Neural progenitor cell (in vitro differentiated cells): ENCODE data around the gene MAPK1. TPM values are rescaled to one million over a fixed set of nuclear protein-coding genes. Genes with fewer than 3 reads are reported as not detected.
"Not testable (repeated sequence)": the region's sequence is repeated elsewhere in the genome, so short reads cannot be mapped to it uniquely, and the experiment has no call there.

Experiments used
- DNase-seq: peaks from one replicate; pipeline ENCODE4 v3.0.0-alpha.2; 2016; ENCODE audit warnings: low spot score
- H2AFZ ChIP-seq: fragments of 200-600 bp; sonication (generic); replicated peaks from 2 replicates; pipeline ENCODE4 v1.6.1; 2016; ENCODE audit warnings: antibody characterized with exemption
- H3F3A ChIP-seq: fragments of 200-600 bp; sonication (generic); 2 replicates; pipeline ENCODE4 v1.6.1; 2016; ENCODE audit warnings: antibody characterized with exemption, low read depth
- H3K27ac ChIP-seq: fragments of 200-600 bp; sonication (generic); 2 replicates; pipeline ENCODE4 v1.5.1; 2016; ENCODE audit warnings: mild to moderate bottlenecking
- H3K27me3 ChIP-seq: fragments of 200-600 bp; sonication (generic); 2 replicates; pipeline ENCODE4 v1.6.1; 2016; ENCODE audit warnings: mild to moderate bottlenecking, moderate library complexity
- H3K36me3 ChIP-seq: fragments of 200-600 bp; sonication (generic); 2 replicates; pipeline ENCODE4 v1.5.1; 2016
- H3K4me1 ChIP-seq: fragments of 200-600 bp; sonication (generic); 2 replicates; pipeline ENCODE4 v1.6.1; 2016; ENCODE audit warnings: mixed run types
- H3K4me2 ChIP-seq: fragments of 200-600 bp; sonication (generic); 2 replicates; pipeline ENCODE4 v1.6.1; 2016
- H3K4me3 ChIP-seq: fragments of 200-600 bp; sonication (generic); 2 replicates; pipeline ENCODE4 v1.5.1; 2016
- H3K79me2 ChIP-seq: fragments of 200-600 bp; sonication (generic); 2 replicates; pipeline ENCODE4 v1.6.1; 2016; ENCODE audit warnings: low read depth
- H3K9ac ChIP-seq: fragments of 200-600 bp; sonication (generic); 2 replicates; pipeline ENCODE4 v1.6.1; 2016
- H3K9me3 ChIP-seq: fragments of 200-600 bp; sonication (generic); 2 replicates; pipeline ENCODE4 v1.5.1; 2016; ENCODE audit warnings: low read depth
- H4K20me1 ChIP-seq: fragments of 200-600 bp; sonication (generic); 2 replicates; pipeline ENCODE4 v1.6.1; 2016; ENCODE audit warnings: low read depth
- H3K27ac Mint-ChIP-seq: 3 replicates; pipeline ENCODE4 v1.8.0; 2021; ENCODE audit warnings: mixed read lengths
- H3K27me3 Mint-ChIP-seq: 2 replicates; pipeline ENCODE4 v1.8.0; 2022; ENCODE audit warnings: low read depth, mild to moderate bottlenecking, inconsistent platforms, moderate library complexity, mixed read lengths; ENCODE audit not compliant: insufficient read depth
- H3K36me3 Mint-ChIP-seq: 3 replicates; pipeline ENCODE4 v1.8.0; 2021; ENCODE audit warnings: mixed read lengths
- H3K4me1 Mint-ChIP-seq: 3 replicates; pipeline ENCODE4 v1.8.0; 2021; ENCODE audit warnings: mixed read lengths
- H3K4me3 Mint-ChIP-seq: 3 replicates; pipeline ENCODE4 v1.8.0; 2021; ENCODE audit warnings: mild to moderate bottlenecking, moderate library complexity, mixed read lengths
- H3K9me3 Mint-ChIP-seq: 3 replicates; pipeline ENCODE4 v1.8.0; 2020; ENCODE audit warnings: mixed read lengths
- CTCF ChIP-seq: fragments of 200-600 bp; sonication (generic); IDR thresholded peaks from 2 replicates; pipeline ENCODE4 v1.5.1; 2017; ENCODE audit warnings: antibody characterized with exemption, mild to moderate bottlenecking
- EZH2 ChIP-seq: fragments of 200-600 bp; sonication (generic); IDR thresholded peaks from 2 replicates; pipeline ENCODE4 v1.6.1; 2017; ENCODE audit warnings: antibody characterized with exemption, mild to moderate bottlenecking, moderate library complexity
- EZH2phosphoT487 ChIP-seq: fragments of 200-600 bp; sonication (generic); IDR thresholded peaks from 2 replicates; pipeline ENCODE4 v1.6.1; 2017; ENCODE audit warnings: antibody characterized with exemption
- total RNA-seq: library from RNA; depleted of rRNA; stranded (reverse); fragments of >200 nt; gene quantifications from 2 replicates; pipeline ENCODE4 v1.2.3, GENCODE V29; 2015; ENCODE audit warnings: low replicate concordance

Gene MAPK1
- 44.7 and 61.4 TPM in 2 replicates for total RNA-seq

GRCh38 chr22:21867528-21868266, at the start of gene MAPK1:
Gene MAPK1, minus strand, starts transcription at chr22:21867645. Its CDS starts 205 bp downstream, at chr22:21867440.
- H3K27ac Mint-ChIP-seq: peak within 1 kb of the TSS; percentile 88
- Histone ChIP-seq H3K27me3 (no peaks in the 10 kb centered on the region), H4K20me1 (peaks cover 43% of the 10 kb centered on the region), H3K9ac (peak within 1 kb of the TSS; percentile 55), H3F3A (peaks cover 14% of the 10 kb centered on the region), H3K27ac (no peak within 1 kb of the TSS), H3K4me1 (peaks cover 31% of the 10 kb centered on the region), H3K36me3 (no peaks in the 10 kb centered on the region), H3K4me2 (peak within 1 kb of the TSS; percentile 97), H2AFZ (peak within 1 kb of the TSS; percentile 96), H3K9me3 (no peaks in the 10 kb centered on the region), H3K79me2 (peaks cover 44% of the 10 kb centered on the region), H3K4me3 (peak within 1 kb of the TSS; percentile 98)
- peaks cover 35% of the 10 kb centered on the region for H3K4me1 Mint-ChIP-seq
- no peak for TF ChIP-seq EZH2phosphoT487
- TF ChIP-seq CTCF: peak; percentile 53
- peaks cover 3% of the 10 kb centered on the region for H3K27me3 Mint-ChIP-seq
- H3K4me3 Mint-ChIP-seq: peak within 1 kb of the TSS; percentile 100
- peak; percentile 94 for DNase-seq
- no peaks in the 10 kb centered on the region for H3K9me3 Mint-ChIP-seq
- peaks cover 9% of the 10 kb centered on the region for H3K36me3 Mint-ChIP-seq

DNA sequence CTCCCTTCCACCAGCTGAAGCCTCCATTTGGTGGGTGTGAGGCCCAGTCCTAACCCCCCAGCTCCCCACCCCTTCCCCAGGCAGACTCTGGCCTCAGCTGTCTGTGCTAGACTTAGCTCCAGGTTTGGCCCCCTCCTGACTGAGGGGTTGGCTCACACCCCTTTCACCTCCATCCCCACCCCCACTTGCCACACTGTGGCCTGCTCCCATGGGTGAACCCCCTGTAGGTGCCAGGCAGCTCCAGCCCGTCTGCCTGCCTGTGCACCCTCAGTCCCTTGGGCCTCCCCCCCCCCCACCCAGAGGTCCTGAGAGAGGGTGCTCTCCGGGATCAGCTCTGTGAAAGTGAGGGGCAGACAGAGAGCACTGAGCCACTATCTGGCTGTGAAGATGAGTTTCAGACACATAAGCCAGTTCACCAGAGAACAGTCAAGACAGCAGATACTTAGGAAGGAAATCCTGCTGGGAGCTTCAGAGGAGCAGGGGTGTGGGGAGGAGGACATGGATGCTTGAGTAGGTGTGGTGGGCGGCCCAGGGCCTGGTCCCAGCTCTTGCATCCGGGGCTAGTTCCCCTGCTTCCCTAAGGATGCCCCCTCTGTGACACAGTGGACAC, 49.0 kb upstream of the MAPK1 start:
- Histone ChIP-seq H3K4me1 (peaks cover 37% of the 10 kb centered on the region), H3K27me3 (no peaks in the 10 kb centered on the region), H3K4me2 (no peak overlapping the region), H3K79me2 (no peaks in the 10 kb centered on the region), H3K36me3 (no peaks in the 10 kb centered on the region), H4K20me1 (peaks cover 11% of the 10 kb centered on the region), H3K9ac (no peak overlapping the region), H2AFZ (no peak overlapping the region), H3K27ac (no peak overlapping the region), H3F3A (peaks cover 30% of the 10 kb centered on the region), H3K9me3 (no peaks in the 10 kb centered on the region), H3K4me3 (no peak overlapping the region)
- no peak overlapping the region for H3K27ac Mint-ChIP-seq
- peak overlapping the region; percentile 50 for H3K4me3 Mint-ChIP-seq
- TF ChIP-seq EZH2phosphoT487: no peak
- TF ChIP-seq EZH2: no peak
- TF ChIP-seq CTCF: no peak
- H3K9me3 Mint-ChIP-seq: no peaks in the 10 kb centered on the region
- H3K4me1 Mint-ChIP-seq: peaks cover 17% of the 10 kb centered on the region
- DNase-seq: no peak
- H3K27me3 Mint-ChIP-seq: peaks cover 4% of the 10 kb centered on the region
- H3K36me3 Mint-ChIP-seq: no peaks in the 10 kb centered on the region

DNA sequence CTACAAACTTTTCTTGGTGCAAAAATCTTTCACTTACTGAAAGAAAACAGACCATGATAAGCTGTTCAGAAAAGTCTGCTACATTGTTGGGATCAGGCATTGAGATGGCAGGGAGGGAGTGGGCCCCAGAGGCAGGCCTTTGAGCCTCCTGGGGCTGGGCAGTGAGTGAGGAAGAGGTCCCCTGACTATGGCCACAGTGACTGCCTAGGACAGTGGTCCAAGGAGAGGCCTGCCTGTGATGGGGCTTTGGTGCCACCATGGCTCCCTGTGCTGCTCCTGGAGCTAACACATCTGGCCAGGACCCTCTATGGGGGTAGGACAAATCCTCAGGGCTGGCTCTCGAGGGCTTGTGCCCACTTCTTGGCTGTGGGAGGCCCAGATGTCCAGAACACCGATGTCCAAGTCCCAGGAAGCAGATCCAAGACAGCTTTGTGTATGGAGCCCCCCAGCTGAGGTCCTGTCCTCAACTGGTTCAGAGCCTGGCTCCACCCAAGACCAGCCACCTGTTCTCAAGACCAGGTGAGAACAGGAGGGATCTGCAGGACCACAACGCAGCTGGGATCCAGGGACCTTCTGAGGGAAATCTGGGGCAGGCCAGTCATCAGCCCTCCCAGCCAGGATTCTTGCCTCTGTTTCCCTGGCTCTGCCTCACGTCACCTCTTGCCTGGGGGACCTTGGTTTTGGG, 48.3 kb upstream of the MAPK1 start:
- Mint-ChIP-seq H3K4me3 (no peak overlapping the region), H3K9me3 (no peaks in the 10 kb centered on the region), H3K36me3 (no peaks in the 10 kb centered on the region), H3K4me1 (peaks cover 15% of the 10 kb centered on the region), H3K27me3 (peaks cover 4% of the 10 kb centered on the region), H3K27ac (no peak overlapping the region)
- H4K20me1 ChIP-seq: peaks cover 8% of the 10 kb centered on the region
- peaks cover 31% of the 10 kb centered on the region for H3K4me1 ChIP-seq
- H3K4me2 ChIP-seq: no peak overlapping the region
- no peaks in the 10 kb centered on the region for H3K9me3 ChIP-seq
- TF ChIP-seq EZH2phosphoT487: no peak
- no peak for TF ChIP-seq EZH2
- no peak for TF ChIP-seq CTCF
- no peaks in the 10 kb centered on the region for H3K27me3 ChIP-seq
- no peak overlapping the region for H3K27ac ChIP-seq
- no peaks in the 10 kb centered on the region for H3K79me2 ChIP-seq
- no peak overlapping the region for H3K4me3 ChIP-seq
- no peak overlapping the region for H2AFZ ChIP-seq
- DNase-seq: no peak
- no peaks in the 10 kb centered on the region for H3K36me3 ChIP-seq
- no peak overlapping the region for H3K9ac ChIP-seq
- H3F3A ChIP-seq: peaks cover 27% of the 10 kb centered on the region

GRCh38 chr22:21914033-21914642, 46.7 kb upstream of the MAPK1 start:
- not testable (repeated sequence) for H3K27ac ChIP-seq, DNase-seq, H2AFZ ChIP-seq, H3K9me3 Mint-ChIP-seq, H3K36me3 Mint-ChIP-seq, H3K9me3 ChIP-seq, H3K36me3 ChIP-seq, H3K27ac Mint-ChIP-seq, H4K20me1 ChIP-seq, H3K27me3 Mint-ChIP-seq, H3K4me3 Mint-ChIP-seq, H3K9ac ChIP-seq, H3K4me2 ChIP-seq, H3K4me3 ChIP-seq, H3K79me2 ChIP-seq, H3K27me3 ChIP-seq
- Histone ChIP-seq H3F3A (peaks cover 11% of the 10 kb centered on the region), H3K4me1 (peaks cover 14% of the 10 kb centered on the region)
- peaks cover 13% of the 10 kb centered on the region for H3K4me1 Mint-ChIP-seq

GRCh38 chr22:21910367-21910766, 42.9 kb upstream of the MAPK1 start:
- H3K4me3 ChIP-seq, H3K36me3 Mint-ChIP-seq, H3K27me3 ChIP-seq, H3K27me3 Mint-ChIP-seq, H3K4me1 ChIP-seq, DNase-seq, H4K20me1 ChIP-seq, H3K4me2 ChIP-seq, H3K27ac Mint-ChIP-seq, H3K9me3 ChIP-seq, H2AFZ ChIP-seq, H3K36me3 ChIP-seq, H3F3A ChIP-seq, H3K4me3 Mint-ChIP-seq, H3K27ac ChIP-seq, H3K9ac ChIP-seq, H3K79me2 ChIP-seq, H3K9me3 Mint-ChIP-seq, H3K4me1 Mint-ChIP-seq: not testable (repeated sequence)
